MCF 10A (cell line): ENCODE data around the gene ZNF514. TPM values are rescaled to one million over a fixed set of nuclear protein-coding genes. Genes with fewer than 3 reads are reported as not detected.
A peak's percentile ranks its signal among the peaks of the same experiment; 100 is the strongest.

ENCODE experiments used
- Bru-seq: library from RNA; stranded (reverse); fragments of 400-500 nt; gene quantifications from one replicate; lab custom pipeline; 2021; lab: Mats Ljungman, UMichigan
- BruChase-seq, 2 experiments: library from RNA; stranded (reverse); fragments of 400-500 nt; gene quantifications; one replicate each; lab custom pipeline; 2021; lab: Mats Ljungman, UMichigan
- BruUV-seq: library from RNA; stranded (reverse); fragments of 400-500 nt; replicated peaks from 2 replicates; lab custom pipeline; 2021; lab: Mats Ljungman, UMichigan
- CTCF ChIA-PET: fragments of 300-600 bp; sonication (Branson Sonifier 250); formaldehyde crosslinking; extraction: SDS; loops from one replicate; lab custom pipeline; 2021; ENCODE audit warnings: antibody characterized with exemption, inconsistent platforms; lab: Yijun Ruan, JAX
- POLR2A ChIA-PET: fragments of 300-600, 350-650 bp; sonication (Branson Sonifier 250); formaldehyde crosslinking; extraction: SDS; loops from one replicate; lab custom pipeline; 2020; ENCODE audit warnings: antibody characterized with exemption, inconsistent platforms; lab: Yijun Ruan, JAX
- DNase-seq: peaks from one replicate; pipeline ENCODE4 v3.0.0-alpha.2; 2018; ENCODE audit not compliant: unreplicated experiment
- H3K27ac Mint-ChIP-seq: one replicate; pipeline ENCODE4 v1.8.0; 2022; ENCODE audit warnings: mild to moderate bottlenecking, low read depth, mixed read lengths; ENCODE audit not compliant: unreplicated experiment
- H3K27me3 Mint-ChIP-seq: one replicate; pipeline ENCODE4 v1.8.0; 2022; ENCODE audit warnings: mixed read lengths; ENCODE audit not compliant: insufficient read depth, unreplicated experiment
- H3K36me3 Mint-ChIP-seq: one replicate; pipeline ENCODE4 v1.8.0; 2022; ENCODE audit warnings: mild to moderate bottlenecking, moderate library complexity, mixed read lengths; ENCODE audit not compliant: insufficient read depth, unreplicated experiment
- H3K4me1 Mint-ChIP-seq: one replicate; pipeline ENCODE4 v1.8.0; 2022; ENCODE audit warnings: mixed read lengths; ENCODE audit not compliant: insufficient read depth, unreplicated experiment
- H3K4me3 Mint-ChIP-seq: one replicate; pipeline ENCODE4 v1.8.0; 2022; ENCODE audit warnings: mild to moderate bottlenecking, moderate library complexity, mixed read lengths; ENCODE audit not compliant: unreplicated experiment
- H3K9me3 Mint-ChIP-seq: one replicate; pipeline ENCODE4 v1.8.0; 2022; ENCODE audit warnings: mixed read lengths; ENCODE audit not compliant: unreplicated experiment
- CTCF ChIP-seq: fragments of 200-600 bp; IDR thresholded peaks from one replicate; pipeline ENCODE4 v1.8.0; 2022; ENCODE audit warnings: antibody characterized with exemption, mild to moderate bottlenecking; ENCODE audit not compliant: unreplicated experiment
- intact Hi-C: fragments of 100-400 bp; cut with micrococcal nuclease; formaldehyde crosslinking; loops from 2 replicates; pipeline ENCODE4 v1.14.1; 2022
- long read RNA-seq: library from polyadenylated mRNA; stranded (forward); transcript quantifications from one replicate; pipeline ENCODE4 v2.0.0, GENCODE V29; 2022
- total RNA-seq: library from RNA; stranded (reverse); gene quantifications from 2 replicates; pipeline ENCODE4 v1.2.3, GENCODE V29; 2022

The ZNF514 gene
- 6.3 and 9.6 TPM in 2 replicates for total RNA-seq
- percentile 58 among the genes with signal in this experiment for Bru-seq, nascent RNA
- BruChase-seq, experiment 1, labeled RNA remaining after a 6-hour chase = percentile 57 among the genes with signal in this experiment
- BruChase-seq, experiment 2, labeled RNA remaining after a 2-hour chase = percentile 71 among the genes with signal in this experiment
- long read RNA-seq, partial matches to known transcripts = 0 of 4 reads
- long read RNA-seq, other reads (novel, unspliced or antisense) = 4 of 4 reads

GRCh38 chr2:95159690-95160449, at the start of gene ZNF514:
Gene ZNF514, minus strand, starts transcription at chr2:95159848. Its CDS starts 6,595 bp downstream, at chr2:95153253.
- Mint-ChIP-seq H3K9me3 (no peaks in the 10 kb centered on the region), H3K27ac (peak within 1 kb of the TSS; percentile 63), H3K36me3 (peaks cover 4% of the 10 kb centered on the region), H3K4me3 (peak within 1 kb of the TSS; percentile 71), H3K4me1 (peaks cover 6% of the 10 kb centered on the region), H3K27me3 (no peaks in the 10 kb centered on the region)
- no TSS peak for BruUV-seq
- POLR2A ChIA-PET = interaction anchor here (1.9 kb wide), 1 partner anchor 38 kb away, joined by 4 read pairs; the partner anchor contains the start of gene MRPS5
- CTCF ChIA-PET = interaction anchor here (0.6 to 1.3 kb wide), 3 partner anchors 10 to 1103 kb away, joined by 3 to 5 read pairs (median 4); no protein-coding TSS in a partner anchor
- intact Hi-C loops = no loop called here
- TF ChIP-seq CTCF = no peak
- DNase-seq = peak; percentile 46

- H3K27ac Mint-ChIP-seq = peak overlapping the region; percentile 95
Measured at GRCh38 chr2:95208106-95208505, 48.5 kb upstream of the ZNF514 start.

GRCh38 chr2:95207111-95207961, 47.7 kb upstream of the ZNF514 start, which contains the start of gene ZNF892:
Gene ZNF892, plus strand, starts transcription at chr2:95207521. Its CDS starts 295 bp downstream, at chr2:95207816.
- ChIA-PET POLR2A (interaction anchor here (0.7 to 1.6 kb wide), 6 partner anchors 24 to 1015 kb away, joined by 3 to 11 read pairs (median 4); partner anchors contain the start of gene ZNF2), CTCF (interaction anchor here (0.6 to 1.8 kb wide), 5 partner anchors 12 to 553 kb away, joined by 3 to 8 read pairs (median 3); no protein-coding TSS in a partner anchor)
- Mint-ChIP-seq H3K27me3 (no peaks in the 10 kb centered on the region), H3K36me3 (peaks cover 57% of the 10 kb centered on the region), H3K9me3 (peaks cover 24% of the 10 kb centered on the region), H3K4me1 (peaks cover 16% of the 10 kb centered on the region), H3K4me3 (peak within 1 kb of the TSS; percentile 90), H3K27ac (peak within 1 kb of the TSS; percentile 95)
- peak; percentile 61 for TF ChIP-seq CTCF
- intact Hi-C loops = loop anchor here (1.0 to 5.0 kb wide), 3 partner anchors 42 to 131 kb away; partner anchors contain the start of genes MRPS5 and ZNF2
- BruUV-seq = no TSS peak
- DNase-seq = peak; percentile 94

More at GRCh38 chr2:95208106-95208505, 48.5 kb upstream of the ZNF514 start:
- Mint-ChIP-seq H3K4me1 (peaks cover 16% of the 10 kb centered on the region), H3K9me3 (peaks cover 28% of the 10 kb centered on the region), H3K4me3 (peak overlapping the region; percentile 90), H3K27me3 (no peaks in the 10 kb centered on the region), H3K36me3 (peaks cover 65% of the 10 kb centered on the region)
- CTCF ChIA-PET = interaction anchor here (1.6 kb wide), 1 partner anchor 23 kb away, joined by 6 read pairs; no protein-coding TSS in a partner anchor
- POLR2A ChIA-PET = no interaction called here
- no peak for TF ChIP-seq CTCF
- BruUV-seq = no TSS peak
- intact Hi-C loops = loop anchor here (5.0 kb wide), 1 partner anchor 86 kb away; the partner anchor contains the start of gene MRPS5
- DNase-seq = peak; percentile 11
